Measurements from ENCODE around the gene MYOF. TPM values are rescaled to one million over a fixed set of nuclear protein-coding genes. Genes with fewer than 3 reads are reported as not detected.

Gene MYOF
- total and polyA plus RNA-seq, 3 donors from 2014 or later = 9.4 to 21.4 (median 12.3) TPM

GRCh38 chr10:93413252-93413689 is 68.9 kb downstream of the MYOF start:
- TF ChIP-seq POLR2A (IDR thresholded peaks at IDR 0.05) (no peak), CTCF (IDR thresholded peaks at IDR 0.05) (no peak)
- Histone ChIP-seq H3K27ac (no peak overlapping the region), H3K27me3 (no peaks in the 10 kb centered on the region), H3K4me3 (no peak overlapping the region), H3K4me1 (no peaks in the 10 kb centered on the region), H3K9me3 (no peaks in the 10 kb centered on the region), H3K36me3 (ENCODE audit: low read depth, missing control alignments) (no peaks in the 10 kb centered on the region)
- intact Hi-C loops (cut with DNase I; ENCODE audit: low total_unique reads) = no loop called here
- no peak for DNase-seq
- WGBS, 2 donors = 70 to 76% methylated on average over 3 of the region's 3 CpGs

GRCh38 chr10:93412801-93413200 is 69.3 kb downstream of the MYOF start:
- TF ChIP-seq POLR2A (IDR thresholded peaks at IDR 0.05) (no peak), CTCF (IDR thresholded peaks at IDR 0.05) (no peak)
- intact Hi-C loops (cut with DNase I; ENCODE audit: low total_unique reads) = no loop called here
- H3K27ac ChIP-seq = no peak overlapping the region

GRCh38 chr10:93410697-93411348 is 71.3 kb downstream of the MYOF start:
- no peak overlapping the region for H3K4me3 ChIP-seq
- 77 to 80% methylated on average over 6 of the region's 6 CpGs for WGBS, 2 donors
- H3K27me3 ChIP-seq = no peaks in the 10 kb centered on the region
- no peak for DNase-seq
- no peaks in the 10 kb centered on the region for H3K4me1 ChIP-seq
- no peak for TF ChIP-seq POLR2A (IDR thresholded peaks at IDR 0.05)
- H3K9me3 ChIP-seq = no peaks in the 10 kb centered on the region
- intact Hi-C loops (cut with DNase I; ENCODE audit: low total_unique reads) = no loop called here
- H3K36me3 ChIP-seq (ENCODE audit: low read depth, missing control alignments) = no peaks in the 10 kb centered on the region
- H3K27ac ChIP-seq = no peak overlapping the region

More at GRCh38 chr10:93412801-93413200, 69.3 kb downstream of the MYOF start:
- no peaks in the 10 kb centered on the region for H3K4me1 ChIP-seq
- DNase-seq = no peak
- no peaks in the 10 kb centered on the region for H3K9me3 ChIP-seq
- 61 to 63% methylated on average over 7 of the region's 7 CpGs for WGBS, 2 donors
- no peak overlapping the region for H3K4me3 ChIP-seq
- H3K36me3 ChIP-seq (ENCODE audit: low read depth, missing control alignments) = no peaks in the 10 kb centered on the region
- H3K27me3 ChIP-seq = no peaks in the 10 kb centered on the region

- Histone ChIP-seq H3K27me3 (no peaks in the 10 kb centered on the region), H3K36me3 (ENCODE audit: low read depth, missing control alignments) (no peaks in the 10 kb centered on the region), H3K4me1 (no peaks in the 10 kb centered on the region), H3K4me3 (no peak overlapping the region), H3K9me3 (no peaks in the 10 kb centered on the region), H3K27ac (no peak overlapping the region)
- WGBS, 2 donors = 77 to 78% methylated on average over 8 of the region's 8 CpGs
- intact Hi-C loops (cut with DNase I; ENCODE audit: low total_unique reads) = no loop called here
- TF ChIP-seq POLR2A (IDR thresholded peaks at IDR 0.05) = no peak
- no peak for TF ChIP-seq CTCF (IDR thresholded peaks at IDR 0.05)
- no peak for DNase-seq
Measured at GRCh38 chr10:93408783-93409182, 73.4 kb downstream of the MYOF start.

GRCh38 chr10:93406364-93407145 is 75.6 kb downstream of the MYOF start:
- Histone ChIP-seq H3K4me1 (no peaks in the 10 kb centered on the region), H3K27me3 (no peaks in the 10 kb centered on the region), H3K4me3 (no peak overlapping the region), H3K36me3 (ENCODE audit: low read depth, missing control alignments) (no peaks in the 10 kb centered on the region), H3K27ac (no peak overlapping the region), H3K9me3 (no peaks in the 10 kb centered on the region)
- no peak for TF ChIP-seq CTCF (IDR thresholded peaks at IDR 0.05)
- TF ChIP-seq POLR2A (IDR thresholded peaks at IDR 0.05) = no peak
- intact Hi-C loops (cut with DNase I; ENCODE audit: low total_unique reads) = no loop called here
- WGBS, 2 donors = 80 to 85% methylated on average over 11 of the region's 11 CpGs
- no peak for DNase-seq
